KOPT-K1 (cell line): ENCODE data around the gene ADK.

ENCODE experiments used
- H3K27ac ChIP-seq: fragments of 200-600 bp; sonication (generic); 2 replicates; pipeline ENCODE4 v1.5.1; 2016; ENCODE audit warnings: antibody characterized with exemption, mild to moderate bottlenecking, low read depth, low read length; ENCODE audit not compliant: poor library complexity, severe bottlenecking
- H3K36me3 ChIP-seq: fragments of 200-600 bp; sonication (generic); 2 replicates; pipeline ENCODE4 v1.5.1; 2017; ENCODE audit warnings: antibody characterized with exemption, mild to moderate bottlenecking, low read length, moderate library complexity; ENCODE audit not compliant: insufficient read depth
- H3K9me3 ChIP-seq: fragments of 200-600 bp; sonication (generic); 2 replicates; pipeline ENCODE4 v1.5.1; 2017; ENCODE audit warnings: antibody characterized with exemption, low read length, mild to moderate bottlenecking; ENCODE audit not compliant: insufficient read depth, poor library complexity, severe bottlenecking

Gene ADK

DNA sequence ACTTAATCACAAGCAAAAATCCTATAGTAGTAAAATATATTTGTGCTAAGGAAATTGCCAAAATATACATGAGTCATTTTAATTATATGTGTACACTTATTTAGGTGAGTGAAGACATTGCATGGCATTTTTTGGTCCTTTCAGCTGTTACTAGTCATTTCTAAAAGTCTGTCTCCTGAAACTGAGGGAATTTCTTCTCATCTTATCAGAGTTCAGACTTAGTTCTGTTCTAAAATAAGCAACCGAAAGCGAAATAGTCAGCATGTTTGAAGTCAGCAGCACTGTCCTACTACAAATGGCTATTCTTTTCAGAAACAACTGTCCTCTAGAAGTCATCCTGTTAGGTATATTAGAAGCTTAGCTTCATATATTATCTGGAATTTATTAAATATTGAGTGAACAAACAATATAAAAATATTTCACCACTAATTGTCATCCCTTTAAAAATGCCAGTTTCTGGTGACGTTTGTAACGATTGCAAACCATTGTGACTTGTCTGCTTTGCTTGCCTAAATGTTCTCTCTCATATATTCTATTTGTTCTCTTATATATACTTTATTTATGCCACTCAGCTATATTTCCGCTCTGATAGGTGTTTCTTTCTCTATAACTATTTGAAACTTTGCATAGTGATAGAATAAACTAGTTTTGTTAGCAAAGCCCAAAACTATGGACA lies 448.0 kb downstream of the ADK start:
- no peak overlapping the region for H3K27ac ChIP-seq
- no peaks in the 10 kb centered on the region for H3K36me3 ChIP-seq
- H3K9me3 ChIP-seq: no peaks in the 10 kb centered on the region

DNA sequence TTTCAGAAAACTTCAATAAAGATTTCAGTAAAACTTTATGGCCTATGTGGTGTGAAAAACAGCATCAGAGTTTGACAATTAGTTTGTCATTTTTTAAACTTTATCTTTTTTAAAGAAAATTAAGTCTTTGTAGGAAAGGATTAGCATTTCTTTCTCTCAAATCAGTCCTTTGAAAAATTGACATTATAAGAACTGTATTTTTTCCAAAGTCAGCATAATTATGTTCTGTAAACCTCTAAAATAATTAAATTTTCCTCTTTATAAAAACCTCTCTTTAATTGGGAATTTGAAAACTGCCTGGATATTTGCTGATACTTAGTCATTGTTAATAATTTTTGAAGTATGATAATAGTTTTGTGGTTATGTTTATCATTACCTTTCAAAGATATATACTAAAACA lies 448.7 kb downstream of the ADK start:
- no peaks in the 10 kb centered on the region for H3K9me3 ChIP-seq
- H3K36me3 ChIP-seq: no peaks in the 10 kb centered on the region
- no peak overlapping the region for H3K27ac ChIP-seq

DNA sequence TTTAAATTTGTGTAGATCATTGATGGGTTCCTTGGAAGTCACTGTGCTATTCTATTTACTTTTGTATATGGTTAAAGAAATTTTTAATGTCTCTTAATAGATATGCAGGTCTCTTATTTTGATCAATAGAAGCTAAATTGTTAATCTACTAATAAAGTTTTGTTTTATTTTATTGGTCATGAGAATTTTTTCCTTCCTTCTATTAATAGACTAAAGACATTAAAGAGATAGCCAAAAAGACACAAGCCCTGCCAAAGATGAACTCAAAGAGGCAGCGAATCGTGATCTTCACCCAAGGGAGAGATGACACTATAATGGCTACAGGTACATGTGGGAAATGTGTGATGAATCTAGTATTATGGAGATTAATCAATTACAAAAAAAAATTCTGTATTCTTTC lies 449.1 kb downstream of the ADK start:
- no peak overlapping the region for H3K27ac ChIP-seq
- H3K36me3 ChIP-seq: no peaks in the 10 kb centered on the region
- H3K9me3 ChIP-seq: no peaks in the 10 kb centered on the region

DNA sequence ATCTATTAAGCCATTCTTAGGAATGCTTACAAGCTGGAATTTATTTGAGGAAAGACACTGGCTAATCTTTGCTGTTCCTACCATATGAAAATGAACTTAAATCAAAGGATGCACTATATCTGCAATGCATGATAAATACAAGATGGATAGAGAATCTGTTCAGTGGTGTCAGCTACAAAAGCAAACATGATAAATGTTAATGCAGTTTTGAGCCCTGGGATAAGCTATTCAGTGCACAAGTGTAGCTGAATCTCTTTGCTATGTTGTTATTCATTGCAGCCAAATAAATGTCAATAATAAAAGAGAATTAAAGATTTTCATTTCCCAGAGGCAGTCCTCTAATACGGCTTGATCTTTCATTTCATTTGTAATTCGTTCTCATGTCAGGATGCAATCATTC lies 451.6 kb downstream of the ADK start:
- no peaks in the 10 kb centered on the region for H3K36me3 ChIP-seq
- H3K27ac ChIP-seq: no peak overlapping the region
- no peaks in the 10 kb centered on the region for H3K9me3 ChIP-seq

DNA sequence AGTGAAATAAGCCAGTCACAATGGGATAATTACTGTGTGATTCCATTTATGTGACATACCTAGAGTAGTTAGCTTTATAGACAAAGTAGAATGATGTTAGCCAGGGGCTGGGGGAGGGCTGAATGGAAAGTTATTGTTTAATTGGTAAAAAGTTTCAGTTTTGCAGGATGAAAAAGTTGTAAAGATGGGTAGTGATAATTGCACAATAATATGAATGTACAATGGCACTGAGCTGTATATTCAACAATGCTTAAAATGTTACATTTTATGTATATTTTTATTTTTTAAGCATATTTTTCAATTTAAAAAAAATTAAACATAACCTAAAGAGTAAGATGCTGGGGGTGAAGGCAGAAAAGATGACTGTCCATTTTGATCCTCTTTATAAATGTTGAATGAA lies 459.3 kb downstream of the ADK start:
- Histone ChIP-seq H3K9me3 (no peaks in the 10 kb centered on the region), H3K27ac (no peak overlapping the region), H3K36me3 (no peaks in the 10 kb centered on the region)

DNA sequence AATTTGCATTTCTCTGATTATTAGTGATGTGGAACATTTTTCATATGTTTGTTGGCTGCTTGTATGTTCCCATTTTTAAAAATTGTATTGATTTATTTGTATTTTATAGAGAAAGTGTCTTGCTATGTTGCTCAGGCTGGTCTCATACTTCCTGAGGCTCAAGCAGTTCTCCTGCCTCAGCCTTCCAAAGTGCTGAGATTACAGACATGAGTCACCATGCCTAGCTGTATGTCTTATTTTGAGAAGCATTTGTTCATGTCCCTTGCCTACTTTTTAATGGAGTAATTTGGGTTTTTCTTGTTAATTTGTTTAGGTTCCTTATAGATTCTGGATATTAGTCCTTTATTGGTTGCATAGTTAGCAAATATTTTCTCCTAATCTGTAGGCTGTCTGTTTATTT lies 461.2 kb downstream of the ADK start:
- H3K27ac ChIP-seq: no peak overlapping the region
- H3K9me3 ChIP-seq: no peaks in the 10 kb centered on the region

DNA sequence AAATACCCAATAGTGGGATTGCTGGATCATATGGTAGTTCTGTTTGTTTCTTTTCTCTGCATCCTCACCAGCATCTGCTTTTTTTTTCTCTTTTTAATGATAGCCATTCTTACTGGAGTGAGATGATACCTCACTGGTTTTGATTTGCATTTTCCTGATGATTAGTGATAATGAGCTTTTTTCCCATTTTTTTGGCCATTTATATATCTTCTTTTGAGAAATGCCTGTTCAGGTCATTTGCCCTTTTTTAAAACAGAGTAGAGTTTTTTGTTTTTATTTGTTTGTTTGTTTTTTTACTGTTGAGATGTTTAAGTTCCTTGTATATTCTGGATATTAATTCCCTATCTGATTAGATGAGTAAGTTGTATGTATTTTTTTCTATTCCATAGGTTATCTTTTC lies 469.6 kb downstream of the ADK start:
- H3K27ac ChIP-seq: no peak overlapping the region
- H3K9me3 ChIP-seq: peaks cover 25% of the 10 kb centered on the region
- no peaks in the 10 kb centered on the region for H3K36me3 ChIP-seq

More for the DNA sequence above, 461.2 kb downstream of the ADK start:
- H3K36me3 ChIP-seq: no peaks in the 10 kb centered on the region

DNA sequence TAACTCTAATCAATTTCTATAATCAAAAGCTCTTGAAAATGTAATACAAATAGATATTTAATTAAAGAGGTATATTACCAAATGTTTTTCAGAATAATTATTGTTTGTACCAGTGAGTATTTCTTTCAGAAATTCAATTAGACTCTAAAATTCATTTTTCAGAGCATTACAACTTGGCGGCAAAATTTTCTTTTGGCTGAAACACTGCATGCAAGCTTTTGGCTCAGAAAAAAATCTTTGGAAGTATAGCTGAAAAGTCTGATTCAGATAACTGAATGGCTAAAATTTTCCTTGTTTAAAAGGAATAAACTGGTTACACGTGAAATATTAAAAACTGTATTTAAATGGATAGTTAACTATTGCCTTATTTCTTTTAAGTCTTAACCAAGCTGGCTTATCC lies 472.8 kb downstream of the ADK start:
- Histone ChIP-seq H3K27ac (no peak overlapping the region), H3K36me3 (no peaks in the 10 kb centered on the region), H3K9me3 (peaks cover 25% of the 10 kb centered on the region)

DNA sequence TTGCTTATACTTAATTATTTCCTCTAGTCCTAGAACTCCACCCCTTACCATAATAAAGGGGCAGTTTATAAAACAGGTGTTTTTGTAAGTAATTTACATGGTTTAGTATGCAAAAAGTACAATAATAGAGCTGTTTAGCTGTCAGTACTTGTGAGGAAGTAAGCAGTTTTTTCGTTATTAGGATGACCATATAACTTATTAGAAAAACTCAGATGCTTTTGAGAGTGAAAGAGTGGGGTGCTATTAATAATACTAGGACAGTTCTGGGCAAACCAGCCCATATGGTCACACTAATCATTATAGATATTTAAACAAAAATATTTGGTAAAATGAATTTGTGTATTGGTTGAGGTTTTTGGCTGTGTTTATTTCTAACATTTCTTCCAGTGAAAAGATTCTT lies 473.5 kb downstream of the ADK start:
- Histone ChIP-seq H3K27ac (no peak overlapping the region), H3K9me3 (peaks cover 25% of the 10 kb centered on the region), H3K36me3 (no peaks in the 10 kb centered on the region)

DNA sequence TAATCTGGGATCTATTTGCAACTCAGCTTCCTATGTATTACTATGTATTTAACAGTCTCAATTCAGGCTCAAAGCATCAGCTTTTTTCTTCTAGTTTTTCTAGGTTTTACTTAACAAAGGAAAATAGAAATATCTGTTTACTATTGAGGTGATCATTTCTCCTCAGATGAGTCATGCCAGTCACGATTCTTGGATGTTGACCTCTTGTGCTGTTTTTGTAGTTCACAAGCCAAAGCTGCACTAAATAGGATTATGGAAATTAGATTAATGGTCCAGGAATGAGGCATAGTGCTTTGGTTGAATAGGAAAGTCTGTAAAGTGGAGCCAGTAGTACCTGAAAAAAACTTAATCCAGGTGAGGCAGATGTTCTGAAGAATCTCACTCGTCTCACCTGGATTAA lies 477.1 kb downstream of the ADK start:
- Histone ChIP-seq H3K36me3 (no peaks in the 10 kb centered on the region), H3K27ac (no peak overlapping the region), H3K9me3 (no peaks in the 10 kb centered on the region)

DNA sequence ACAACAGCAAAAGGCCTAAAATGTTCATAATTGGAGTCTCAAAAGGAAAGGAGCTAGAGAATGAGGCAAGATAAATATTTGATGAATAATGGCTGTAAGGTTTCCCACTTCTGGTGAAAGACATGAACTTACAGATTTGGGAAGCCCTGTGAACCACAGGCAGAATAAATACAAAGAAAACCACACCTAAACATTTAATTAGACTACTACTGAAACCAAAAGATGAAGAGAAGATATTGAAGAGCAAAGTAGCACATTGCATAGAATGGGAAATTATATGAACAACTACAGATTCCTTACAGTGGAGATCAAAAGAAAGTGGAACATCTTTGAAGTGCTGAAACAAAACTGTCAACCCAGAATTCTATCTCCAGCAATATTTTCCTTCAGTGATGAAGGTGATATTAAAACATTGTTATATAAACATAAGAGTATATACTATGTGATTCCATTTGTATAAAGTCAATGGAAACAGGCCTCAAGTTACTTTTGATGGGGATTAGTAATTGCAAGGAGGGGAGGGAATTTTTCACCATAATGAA lies 484.0 kb downstream of the ADK start:
- 0 out of 2 replicates have a peak, but pooled peaks cover 13% of the 10 kb centered on the region for H3K36me3 ChIP-seq
- peaks cover 21% of the 10 kb centered on the region for H3K9me3 ChIP-seq
- no peak overlapping the region for H3K27ac ChIP-seq

DNA sequence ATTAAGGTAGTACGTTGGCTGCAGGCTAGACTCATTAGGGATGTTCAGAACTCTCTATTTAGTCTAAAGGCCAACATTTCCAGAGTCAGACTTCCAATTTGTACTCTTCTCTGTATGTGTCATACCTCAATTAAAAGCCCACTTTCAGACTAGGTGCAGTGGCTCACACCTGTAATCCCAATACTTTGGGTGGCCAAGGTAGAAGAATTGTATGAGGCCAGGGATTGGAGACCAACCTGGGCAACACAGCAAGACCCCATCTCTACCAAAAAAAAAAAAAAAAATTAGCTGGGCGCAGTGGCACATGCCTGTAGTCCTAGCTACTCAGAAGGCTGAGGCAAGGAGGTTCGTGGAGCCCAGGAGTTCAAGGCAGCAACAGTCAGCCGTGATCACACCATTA lies 484.6 kb downstream of the ADK start:
- 0 out of 2 replicates have a peak, but pooled peaks cover 13% of the 10 kb centered on the region for H3K36me3 ChIP-seq
- no peak overlapping the region for H3K27ac ChIP-seq
- peaks cover 21% of the 10 kb centered on the region for H3K9me3 ChIP-seq

DNA sequence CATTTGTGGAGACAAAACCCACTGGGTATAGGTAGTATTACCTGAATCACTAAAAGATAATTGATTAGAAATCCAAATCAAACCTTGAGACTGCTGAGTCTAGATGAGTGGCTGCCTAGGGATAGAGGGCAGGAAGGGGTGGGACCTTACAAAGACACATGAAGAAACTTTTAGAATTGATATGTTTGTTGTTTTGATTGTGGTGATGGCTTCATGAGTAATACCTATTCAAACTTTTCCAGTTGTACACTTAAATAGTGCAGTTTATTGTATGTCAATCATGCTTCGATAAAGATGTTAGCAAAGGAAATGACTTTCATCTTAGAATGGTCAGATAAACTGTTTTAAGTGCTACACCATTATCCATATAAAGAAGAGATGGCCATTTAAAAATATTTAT lies 486.7 kb downstream of the ADK start:
- H3K36me3 ChIP-seq: 0 out of 2 replicates have a peak, but pooled peaks cover 13% of the 10 kb centered on the region
- H3K9me3 ChIP-seq: peaks cover 26% of the 10 kb centered on the region
- no peak overlapping the region for H3K27ac ChIP-seq

DNA sequence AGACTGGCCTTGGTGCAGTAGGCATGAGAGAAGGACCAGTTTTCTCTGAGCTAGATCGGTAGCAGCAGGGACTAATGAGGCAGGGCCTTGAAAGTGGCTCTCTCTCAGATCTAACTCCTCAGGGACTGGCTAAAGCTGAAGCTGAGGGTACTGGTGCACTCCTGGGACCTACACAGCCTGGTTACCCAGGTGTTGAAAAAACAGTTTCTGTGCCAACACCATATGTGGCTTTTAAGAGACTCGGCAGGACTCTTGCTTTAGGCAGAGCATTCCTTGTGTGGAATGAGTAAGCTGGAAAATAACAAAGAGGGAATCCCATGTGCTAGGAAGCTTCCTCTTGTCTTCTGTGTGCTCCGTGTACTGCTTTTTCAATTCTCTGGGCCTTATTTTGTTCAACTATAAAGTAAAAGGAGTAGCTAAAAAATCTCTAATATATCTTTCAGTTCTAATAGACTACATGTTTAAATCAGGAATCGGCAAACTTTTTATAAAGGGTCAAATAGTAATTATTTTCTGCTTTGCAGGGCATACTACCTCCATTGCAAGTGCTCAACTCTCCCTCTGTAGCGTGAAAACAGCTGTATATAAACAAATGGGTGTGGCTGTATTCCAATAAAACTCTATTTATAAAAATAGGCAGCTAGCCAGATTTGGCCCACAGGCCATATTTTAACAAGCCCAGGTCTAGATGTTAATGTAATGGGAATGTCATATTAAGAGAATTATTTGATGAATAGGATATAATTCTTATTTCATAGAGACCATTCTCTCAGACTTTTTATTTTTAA lies 489.3 kb downstream of the ADK start:
- Histone ChIP-seq H3K27ac (no peak overlapping the region), H3K9me3 (peaks cover 22% of the 10 kb centered on the region), H3K36me3 (no peaks in the 10 kb centered on the region; the same call in 1 of the 2 replicates)

DNA sequence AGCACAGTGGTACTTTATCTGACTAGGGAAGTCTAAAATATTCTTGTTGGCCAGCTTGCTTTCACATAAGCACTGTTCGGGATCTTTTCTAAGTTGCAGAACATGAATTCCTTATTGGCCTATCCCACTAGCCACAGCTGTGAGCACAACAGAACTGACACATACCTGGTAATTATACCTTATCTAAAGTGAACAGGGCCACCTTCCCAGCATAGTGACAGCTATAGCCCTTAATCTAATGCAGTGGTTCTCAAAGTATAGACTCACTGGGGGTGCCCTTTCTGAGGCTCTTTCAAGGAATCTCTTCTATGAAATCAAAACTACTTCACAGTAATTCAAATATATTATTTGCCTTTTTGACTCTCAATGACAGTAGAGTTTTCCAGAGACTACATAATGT lies 490.6 kb downstream of the ADK start:
- no peak overlapping the region for H3K27ac ChIP-seq
- H3K9me3 ChIP-seq: peaks cover 18% of the 10 kb centered on the region
- H3K36me3 ChIP-seq: no peaks in the 10 kb centered on the region; the same call in 1 of the 2 replicates
